Posterior vena cava (tissue), 2 donors: ENCODE results near the gene RAB3IP. TPM values are rescaled to one million over a fixed set of nuclear protein-coding genes. Genes with fewer than 3 reads are reported as not detected.

Source experiments
- total RNA-seq, 2 donors: library from RNA; stranded (reverse); fragmentation: NEBNext Ultra II Directional; extraction: Animal tissue kit (Norgen Biotek cat#: 25700); gene quantifications; one replicate each; pipeline ENCODE4 v1.2.1, GENCODE V29; 2021
- donor health status: DM: yes; HTN: yes; CAD: no.
- donor health status: DM: yes; HTN: yes; CAD: no.

The RAB3IP gene
- total RNA-seq, 2 donors from 2014 or later = 6.2 to 12.1 TPM

Other genes starting within 250 kb of the RAB3IP start
- gene CCT2, start 153.4 kb upstream of the RAB3IP start, total RNA-seq = 100 to 1,000 TPM in 1 of 2 donors, 10 to 100 TPM in 1; 94.3 to 144 TPM
- not detected for gene LRRC10, start 128.0 kb upstream of the RAB3IP start, total RNA-seq
- not detected for gene BEST3, start 39.6 kb upstream of the RAB3IP start, total RNA-seq
- gene MYRFL, start 86.4 kb downstream of the RAB3IP start, total RNA-seq = under 1 TPM in 1 of 2 donors, not detected in 1; 0.23 TPM